ENCODE measurements around the gene RNF10. TPM values are rescaled to one million over a fixed set of nuclear protein-coding genes. Genes with fewer than 3 reads are reported as not detected.
A peak's percentile ranks its signal among the peaks of the same experiment; 100 is the strongest.

RNF10 gene
- total and polyA plus RNA-seq, 9 of the 15 experiments (the other 6 are each of a cell fraction or from before 2014, with no cell fraction given) = 43.0 to 139 (median 80.1) TPM

DNA sequence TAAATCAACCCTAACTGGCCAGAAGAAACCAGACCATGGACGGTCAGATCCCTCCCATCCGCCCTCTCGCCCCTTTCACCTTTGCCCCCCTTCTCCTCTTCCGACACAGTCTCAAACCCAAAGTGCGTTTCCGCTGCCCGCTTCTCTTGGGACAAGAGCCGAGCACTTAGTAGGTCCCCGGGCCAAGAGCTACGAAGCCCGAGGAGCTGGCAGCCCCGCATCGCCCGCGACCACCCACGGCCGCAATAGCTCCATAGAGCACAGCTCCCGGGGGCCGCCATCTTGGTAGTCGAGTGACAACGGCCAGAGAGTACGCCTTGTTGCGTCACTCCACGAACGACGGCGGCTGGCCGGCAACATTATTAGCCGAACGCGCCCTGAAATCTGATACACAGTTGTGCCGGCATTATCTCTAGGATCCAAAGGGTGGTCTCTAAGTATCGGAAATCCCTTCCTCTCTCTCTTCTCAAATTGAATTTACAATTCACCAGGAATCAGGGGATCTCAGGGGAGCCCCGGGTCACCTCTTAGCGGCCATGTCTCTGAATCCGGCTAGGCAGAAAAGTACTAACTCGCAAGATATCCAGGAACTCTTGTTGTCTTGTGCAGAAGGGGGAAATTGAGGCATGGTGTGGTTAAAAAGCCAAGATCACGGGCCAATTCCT is 5.2 kb upstream of the RNF10 start, which contains the start of gene COQ5 (continued):
- TF ChIP-seq, protein P1, sequence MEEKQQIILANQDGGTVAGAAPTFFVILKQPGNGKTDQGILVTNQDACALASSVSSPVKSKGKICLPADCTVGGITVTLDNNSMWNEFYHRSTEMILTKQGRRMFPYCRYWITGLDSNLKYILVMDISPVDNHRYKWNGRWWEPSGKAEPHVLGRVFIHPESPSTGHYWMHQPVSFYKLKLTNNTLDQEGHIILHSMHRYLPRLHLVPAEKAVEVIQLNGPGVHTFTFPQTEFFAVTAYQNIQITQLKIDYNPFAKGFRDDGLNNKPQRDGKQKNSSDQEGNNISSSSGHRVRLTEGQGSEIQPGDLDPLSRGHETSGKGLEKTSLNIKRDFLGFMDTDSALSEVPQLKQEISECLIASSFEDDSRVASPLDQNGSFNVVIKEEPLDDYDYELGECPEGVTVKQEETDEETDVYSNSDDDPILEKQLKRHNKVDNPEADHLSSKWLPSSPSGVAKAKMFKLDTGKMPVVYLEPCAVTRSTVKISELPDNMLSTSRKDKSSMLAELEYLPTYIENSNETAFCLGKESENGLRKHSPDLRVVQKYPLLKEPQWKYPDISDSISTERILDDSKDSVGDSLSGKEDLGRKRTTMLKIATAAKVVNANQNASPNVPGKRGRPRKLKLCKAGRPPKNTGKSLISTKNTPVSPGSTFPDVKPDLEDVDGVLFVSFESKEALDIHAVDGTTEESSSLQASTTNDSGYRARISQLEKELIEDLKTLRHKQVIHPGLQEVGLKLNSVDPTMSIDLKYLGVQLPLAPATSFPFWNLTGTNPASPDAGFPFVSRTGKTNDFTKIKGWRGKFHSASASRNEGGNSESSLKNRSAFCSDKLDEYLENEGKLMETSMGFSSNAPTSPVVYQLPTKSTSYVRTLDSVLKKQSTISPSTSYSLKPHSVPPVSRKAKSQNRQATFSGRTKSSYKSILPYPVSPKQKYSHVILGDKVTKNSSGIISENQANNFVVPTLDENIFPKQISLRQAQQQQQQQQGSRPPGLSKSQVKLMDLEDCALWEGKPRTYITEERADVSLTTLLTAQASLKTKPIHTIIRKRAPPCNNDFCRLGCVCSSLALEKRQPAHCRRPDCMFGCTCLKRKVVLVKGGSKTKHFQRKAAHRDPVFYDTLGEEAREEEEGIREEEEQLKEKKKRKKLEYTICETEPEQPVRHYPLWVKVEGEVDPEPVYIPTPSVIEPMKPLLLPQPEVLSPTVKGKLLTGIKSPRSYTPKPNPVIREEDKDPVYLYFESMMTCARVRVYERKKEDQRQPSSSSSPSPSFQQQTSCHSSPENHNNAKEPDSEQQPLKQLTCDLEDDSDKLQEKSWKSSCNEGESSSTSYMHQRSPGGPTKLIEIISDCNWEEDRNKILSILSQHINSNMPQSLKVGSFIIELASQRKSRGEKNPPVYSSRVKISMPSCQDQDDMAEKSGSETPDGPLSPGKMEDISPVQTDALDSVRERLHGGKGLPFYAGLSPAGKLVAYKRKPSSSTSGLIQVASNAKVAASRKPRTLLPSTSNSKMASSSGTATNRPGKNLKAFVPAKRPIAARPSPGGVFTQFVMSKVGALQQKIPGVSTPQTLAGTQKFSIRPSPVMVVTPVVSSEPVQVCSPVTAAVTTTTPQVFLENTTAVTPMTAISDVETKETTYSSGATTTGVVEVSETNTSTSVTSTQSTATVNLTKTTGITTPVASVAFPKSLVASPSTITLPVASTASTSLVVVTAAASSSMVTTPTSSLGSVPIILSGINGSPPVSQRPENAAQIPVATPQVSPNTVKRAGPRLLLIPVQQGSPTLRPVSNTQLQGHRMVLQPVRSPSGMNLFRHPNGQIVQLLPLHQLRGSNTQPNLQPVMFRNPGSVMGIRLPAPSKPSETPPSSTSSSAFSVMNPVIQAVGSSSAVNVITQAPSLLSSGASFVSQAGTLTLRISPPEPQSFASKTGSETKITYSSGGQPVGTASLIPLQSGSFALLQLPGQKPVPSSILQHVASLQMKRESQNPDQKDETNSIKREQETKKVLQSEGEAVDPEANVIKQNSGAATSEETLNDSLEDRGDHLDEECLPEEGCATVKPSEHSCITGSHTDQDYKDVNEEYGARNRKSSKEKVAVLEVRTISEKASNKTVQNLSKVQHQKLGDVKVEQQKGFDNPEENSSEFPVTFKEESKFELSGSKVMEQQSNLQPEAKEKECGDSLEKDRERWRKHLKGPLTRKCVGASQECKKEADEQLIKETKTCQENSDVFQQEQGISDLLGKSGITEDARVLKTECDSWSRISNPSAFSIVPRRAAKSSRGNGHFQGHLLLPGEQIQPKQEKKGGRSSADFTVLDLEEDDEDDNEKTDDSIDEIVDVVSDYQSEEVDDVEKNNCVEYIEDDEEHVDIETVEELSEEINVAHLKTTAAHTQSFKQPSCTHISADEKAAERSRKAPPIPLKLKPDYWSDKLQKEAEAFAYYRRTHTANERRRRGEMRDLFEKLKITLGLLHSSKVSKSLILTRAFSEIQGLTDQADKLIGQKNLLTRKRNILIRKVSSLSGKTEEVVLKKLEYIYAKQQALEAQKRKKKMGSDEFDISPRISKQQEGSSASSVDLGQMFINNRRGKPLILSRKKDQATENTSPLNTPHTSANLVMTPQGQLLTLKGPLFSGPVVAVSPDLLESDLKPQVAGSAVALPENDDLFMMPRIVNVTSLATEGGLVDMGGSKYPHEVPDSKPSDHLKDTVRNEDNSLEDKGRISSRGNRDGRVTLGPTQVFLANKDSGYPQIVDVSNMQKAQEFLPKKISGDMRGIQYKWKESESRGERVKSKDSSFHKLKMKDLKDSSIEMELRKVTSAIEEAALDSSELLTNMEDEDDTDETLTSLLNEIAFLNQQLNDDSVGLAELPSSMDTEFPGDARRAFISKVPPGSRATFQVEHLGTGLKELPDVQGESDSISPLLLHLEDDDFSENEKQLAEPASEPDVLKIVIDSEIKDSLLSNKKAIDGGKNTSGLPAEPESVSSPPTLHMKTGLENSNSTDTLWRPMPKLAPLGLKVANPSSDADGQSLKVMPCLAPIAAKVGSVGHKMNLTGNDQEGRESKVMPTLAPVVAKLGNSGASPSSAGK (IDR thresholded peaks at IDR 0.05) = no peak
- no peak for TF ChIP-seq SNRNP70 (optimal IDR thresholded peaks at IDR 0.05; ENCODE audit: low read depth, low read length)
- TF ChIP-seq ADNP (tag; IDR thresholded peaks at IDR 0.05) = no peak
- TF ChIP-seq, protein P2, sequence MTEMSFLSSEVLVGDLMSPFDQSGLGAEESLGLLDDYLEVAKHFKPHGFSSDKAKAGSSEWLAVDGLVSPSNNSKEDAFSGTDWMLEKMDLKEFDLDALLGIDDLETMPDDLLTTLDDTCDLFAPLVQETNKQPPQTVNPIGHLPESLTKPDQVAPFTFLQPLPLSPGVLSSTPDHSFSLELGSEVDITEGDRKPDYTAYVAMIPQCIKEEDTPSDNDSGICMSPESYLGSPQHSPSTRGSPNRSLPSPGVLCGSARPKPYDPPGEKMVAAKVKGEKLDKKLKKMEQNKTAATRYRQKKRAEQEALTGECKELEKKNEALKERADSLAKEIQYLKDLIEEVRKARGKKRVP (CRISPR knock-in tag; IDR thresholded peaks at IDR 0.05) = peak; percentile 90
- no peak for TF ChIP-seq ASH1L (IDR thresholded peaks at IDR 0.05; ENCODE audit: borderline replicate concordance, low read depth, partially characterized antibody)
- TF ChIP-seq, protein P3, sequence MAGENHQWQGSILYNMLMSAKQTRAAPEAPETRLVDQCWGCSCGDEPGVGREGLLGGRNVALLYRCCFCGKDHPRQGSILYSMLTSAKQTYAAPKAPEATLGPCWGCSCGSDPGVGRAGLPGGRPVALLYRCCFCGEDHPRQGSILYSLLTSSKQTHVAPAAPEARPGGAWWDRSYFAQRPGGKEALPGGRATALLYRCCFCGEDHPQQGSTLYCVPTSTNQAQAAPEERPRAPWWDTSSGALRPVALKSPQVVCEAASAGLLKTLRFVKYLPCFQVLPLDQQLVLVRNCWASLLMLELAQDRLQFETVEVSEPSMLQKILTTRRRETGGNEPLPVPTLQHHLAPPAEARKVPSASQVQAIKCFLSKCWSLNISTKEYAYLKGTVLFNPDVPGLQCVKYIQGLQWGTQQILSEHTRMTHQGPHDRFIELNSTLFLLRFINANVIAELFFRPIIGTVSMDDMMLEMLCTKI (IDR thresholded peaks at IDR 0.05; ENCODE audit: partially characterized antibody) = no peak
- TF ChIP-seq MCM2 (IDR thresholded peaks at IDR 0.05; ENCODE audit: low read depth) = no peak
- TF ChIP-seq ATF7 (IDR thresholded peaks at IDR 0.05) = peak; percentile 96
- TF ChIP-seq EZH2 (IDR thresholded peaks at IDR 0.05; ENCODE audit: borderline replicate concordance, low read depth, low read length) = no peak
- TF ChIP-seq NONO (IDR thresholded peaks at IDR 0.05; ENCODE audit: low read depth in 2 of 2, low read length in 1 of 2) = no peak
- no peak for TF ChIP-seq SMAD2 (IDR thresholded peaks at IDR 0.05; ENCODE audit: low read depth, low read length)
- no peak for TF ChIP-seq ILF3 (IDR thresholded peaks at IDR 0.05; ENCODE audit: borderline replicate concordance)
- TF ChIP-seq ZNF217 (CRISPR knock-in tag; IDR thresholded peaks at IDR 0.05) = no peak

Data from K562 (cell line).